T follicular helper cell (primary cell): Measurements from ENCODE around the gene ZNF556.
"Not testable (repeated sequence)": the region's sequence is repeated elsewhere in the genome, so short reads cannot be mapped to it uniquely, and the experiment has no call there.

Experiments used
- DNase-seq: peaks from one replicate; pipeline ENCODE4 v3.0.0-alpha.2; 2020; ENCODE audit warnings: low read depth

The ZNF556 gene

DNA sequence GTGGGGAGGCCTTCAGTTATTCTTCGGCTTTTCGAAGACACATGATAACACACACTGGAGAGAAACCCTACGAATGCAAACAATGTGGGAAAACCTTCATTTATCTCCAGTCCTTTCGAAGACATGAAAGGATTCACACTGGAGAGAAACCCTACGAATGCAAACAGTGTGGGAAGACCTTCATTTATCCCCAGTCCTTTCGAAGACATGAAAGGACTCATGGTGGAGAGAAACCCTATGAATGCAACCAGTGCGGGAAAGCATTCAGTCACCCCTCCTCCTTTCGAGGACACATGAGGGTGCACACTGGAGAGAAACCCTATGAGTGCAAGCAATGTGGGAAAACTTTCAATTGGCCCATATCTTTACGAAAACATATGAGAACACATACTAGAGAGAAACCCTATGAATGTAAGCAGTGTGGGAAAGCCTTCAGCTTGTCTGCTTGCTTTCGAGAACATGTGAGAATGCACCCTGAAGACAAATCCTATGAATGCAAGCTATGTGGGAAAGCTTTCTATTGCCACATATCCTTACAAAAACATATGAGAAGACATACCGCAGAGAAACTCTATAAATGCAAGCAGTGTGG is 14.0 kb upstream of the ZNF556 start:
- DNase-seq, result no peak

DNA sequence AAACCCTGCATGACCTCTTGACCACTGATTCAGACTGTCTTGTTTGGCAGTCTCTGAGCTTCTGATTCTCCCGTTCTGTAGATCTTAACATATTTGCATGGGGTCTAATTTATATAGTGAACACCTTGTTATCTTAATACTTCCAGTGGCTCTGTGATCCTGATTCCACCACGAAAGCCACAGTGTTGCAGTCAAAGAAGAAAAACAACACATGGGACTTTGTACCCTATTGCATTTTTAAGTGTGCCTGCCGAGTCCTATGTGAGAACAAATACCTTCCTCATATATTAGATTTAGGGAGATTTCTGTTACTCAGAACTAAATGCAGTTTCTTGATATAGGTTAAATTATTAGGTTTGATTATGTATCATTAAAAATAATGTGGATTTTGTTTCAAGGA is 12.3 kb upstream of the ZNF556 start:
- DNase-seq, result no peak

DNA sequence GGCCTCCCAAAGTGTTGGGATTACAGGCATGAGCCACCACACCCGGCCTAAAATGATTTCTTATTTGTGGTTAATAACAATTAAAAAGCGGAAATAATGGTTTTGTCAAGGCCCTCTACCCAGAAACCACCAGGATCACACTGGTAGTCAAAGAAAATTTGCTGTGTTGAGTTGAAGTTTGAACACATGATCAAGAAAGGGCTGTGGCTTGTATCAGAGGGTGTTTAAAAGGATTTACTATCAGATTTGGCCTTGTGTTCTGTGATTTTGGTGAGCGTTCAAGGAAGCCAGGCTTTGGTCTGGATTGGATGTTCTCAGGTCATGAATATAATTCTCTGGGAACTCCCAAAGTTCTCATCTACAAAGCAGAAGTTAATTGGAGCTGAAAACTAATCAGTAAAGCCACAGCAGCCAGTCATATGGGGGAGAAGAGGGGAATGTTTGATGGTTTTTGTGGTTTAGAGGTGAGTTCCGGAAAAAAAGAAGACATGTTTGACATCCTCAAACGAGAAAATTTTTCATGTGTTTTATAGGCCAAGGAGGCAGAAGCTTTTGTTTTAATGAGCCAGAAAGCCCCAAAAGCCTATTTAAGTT is 10.6 kb upstream of the ZNF556 start:
- DNase-seq, result no peak

DNA sequence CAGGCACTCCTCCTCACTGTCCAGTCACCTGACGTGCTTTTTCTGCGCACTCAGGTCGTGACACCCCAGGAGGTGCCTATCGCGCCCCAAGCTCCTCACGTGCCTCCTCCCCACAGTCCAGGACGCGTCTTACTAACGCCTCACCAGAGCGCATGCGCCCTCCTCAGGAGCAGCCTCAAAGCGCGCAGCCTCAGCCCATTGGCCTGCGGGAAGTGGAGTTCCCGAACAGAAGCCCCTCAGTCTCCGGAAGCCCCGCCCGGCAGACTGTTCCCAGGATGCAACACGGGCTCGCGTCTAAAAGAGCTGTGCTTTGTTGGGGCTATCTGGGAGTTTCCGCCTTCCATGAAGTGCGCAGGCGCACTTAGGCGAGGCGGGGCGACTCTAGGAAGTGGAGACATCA is 8.3 kb upstream of the ZNF556 start:
- DNase-seq, result no peak

DNA sequence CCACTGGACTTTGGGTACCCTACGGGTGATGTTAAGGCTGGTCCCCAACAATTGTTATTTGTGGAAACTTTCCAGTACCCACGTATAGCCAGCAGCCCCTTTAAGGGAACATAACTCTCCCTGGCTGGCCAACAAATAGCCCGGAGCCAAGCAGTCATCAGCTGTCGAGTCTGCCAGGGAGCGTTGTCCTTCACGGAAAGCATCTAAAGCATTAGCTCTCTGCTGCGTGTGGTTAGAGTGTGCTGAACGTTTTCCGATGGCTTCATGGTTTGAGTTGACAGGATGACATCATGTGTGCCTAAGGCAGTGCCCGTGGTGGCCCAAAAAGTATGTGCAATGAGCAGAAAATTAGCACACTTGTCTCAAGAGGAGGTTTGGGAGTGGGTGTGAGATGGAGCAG is 3.3 kb upstream of the ZNF556 start:
- DNase-seq, result no peak

DNA sequence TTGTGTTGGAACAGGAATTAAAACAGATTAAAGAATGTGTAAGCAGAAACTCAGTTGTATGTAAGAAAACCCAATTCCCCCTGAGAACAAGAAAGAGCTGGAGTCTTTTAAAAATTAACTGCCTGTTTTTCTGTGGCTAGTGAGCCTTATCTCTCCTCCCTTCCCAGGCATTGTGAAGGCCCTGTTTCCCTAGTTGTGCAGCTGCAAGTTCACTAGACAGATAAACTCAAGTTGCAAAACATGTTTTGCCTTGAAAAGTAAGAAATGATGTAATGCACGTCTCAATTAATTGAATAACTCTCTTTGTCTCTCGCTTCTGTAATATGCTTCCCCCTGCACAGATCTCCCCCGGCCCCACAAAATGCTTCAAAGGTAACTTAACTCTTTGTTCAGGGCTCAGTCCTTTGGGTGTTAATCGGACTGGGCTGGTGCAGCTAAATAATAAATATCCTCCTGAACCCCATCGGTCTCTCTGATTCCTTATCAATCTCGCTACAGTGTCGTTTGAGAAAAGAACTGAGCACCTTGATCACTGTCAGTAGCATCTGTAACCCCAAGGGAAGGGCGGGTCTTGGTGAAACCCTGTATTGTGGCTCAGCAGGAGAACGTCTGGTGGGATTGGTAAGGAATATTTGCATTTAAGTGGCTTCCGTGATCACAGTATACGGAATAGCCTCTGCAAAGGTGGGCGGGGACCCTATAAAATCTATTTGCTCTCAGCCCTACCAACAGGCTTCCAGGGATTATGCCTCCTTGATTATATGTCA is 1.6 kb upstream of the ZNF556 start:
- DNase-seq, result no peak

DNA sequence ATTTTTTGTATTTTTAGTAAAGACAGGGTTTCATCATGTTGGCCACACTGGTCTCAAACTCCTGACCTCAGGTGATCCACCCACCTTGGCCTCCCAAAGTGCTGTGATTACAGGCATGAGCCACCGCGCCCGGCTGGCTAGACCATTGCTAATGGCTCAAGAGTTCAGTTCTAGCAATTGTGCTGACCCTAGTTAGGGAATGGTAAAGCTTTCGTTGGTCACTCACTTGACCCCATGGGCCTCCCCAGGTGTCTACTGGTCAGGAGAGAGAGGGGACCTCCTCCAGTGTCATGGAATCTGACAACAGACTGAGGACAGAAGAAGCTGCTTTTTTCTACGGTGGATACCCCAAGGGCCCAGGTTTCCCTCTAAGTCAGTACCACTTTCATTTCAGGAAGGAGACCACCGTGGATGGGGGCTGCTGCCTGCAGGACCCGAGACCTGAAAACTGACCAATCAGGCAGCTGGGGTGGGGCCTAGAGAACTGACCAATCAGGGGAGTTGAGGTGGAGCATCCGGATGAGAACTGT is 575 bp upstream of the ZNF556 start:
- no peak for DNase-seq

DNA sequence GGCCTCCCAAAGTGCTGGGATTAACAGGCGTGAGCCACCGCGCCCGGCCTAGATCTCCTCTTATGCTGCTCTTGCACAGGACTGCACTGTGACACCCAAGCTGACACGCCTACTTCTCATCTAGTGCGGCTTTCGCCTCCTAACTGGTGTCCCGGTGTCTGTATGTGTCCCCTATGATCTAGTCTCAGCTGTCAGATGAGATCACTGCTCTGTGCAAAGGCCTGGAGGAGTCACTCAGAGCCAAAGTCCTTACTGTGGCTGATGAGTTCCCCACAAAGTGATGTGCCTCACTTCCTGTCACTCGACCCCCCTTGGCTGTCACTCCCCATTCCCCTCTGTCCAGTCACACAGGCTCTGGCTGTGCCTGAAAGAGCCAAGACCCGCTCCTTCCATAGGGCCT is 2.5 kb downstream of the ZNF556 start:
- no peak for DNase-seq

DNA sequence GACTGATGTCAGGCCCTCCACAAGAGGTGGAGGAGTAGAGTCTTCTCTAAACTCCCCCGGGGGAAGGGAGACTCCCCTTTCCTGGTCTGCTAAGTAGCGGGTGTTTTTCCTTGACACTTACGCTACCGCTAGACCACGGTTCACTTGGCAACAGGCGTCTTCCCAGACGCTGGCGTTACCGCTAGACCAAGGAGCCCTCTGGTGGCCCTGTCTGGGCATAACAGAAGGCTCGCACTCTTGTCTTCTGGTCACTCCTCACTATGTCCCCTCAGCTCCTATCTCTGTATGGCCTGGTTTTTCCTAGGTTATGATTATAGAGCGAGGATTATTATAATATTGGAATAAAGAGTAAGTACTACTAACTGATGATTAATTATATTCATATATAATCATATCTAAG is 5.0 kb downstream of the ZNF556 start:
- DNase-seq, result not testable (repeated sequence)

DNA sequence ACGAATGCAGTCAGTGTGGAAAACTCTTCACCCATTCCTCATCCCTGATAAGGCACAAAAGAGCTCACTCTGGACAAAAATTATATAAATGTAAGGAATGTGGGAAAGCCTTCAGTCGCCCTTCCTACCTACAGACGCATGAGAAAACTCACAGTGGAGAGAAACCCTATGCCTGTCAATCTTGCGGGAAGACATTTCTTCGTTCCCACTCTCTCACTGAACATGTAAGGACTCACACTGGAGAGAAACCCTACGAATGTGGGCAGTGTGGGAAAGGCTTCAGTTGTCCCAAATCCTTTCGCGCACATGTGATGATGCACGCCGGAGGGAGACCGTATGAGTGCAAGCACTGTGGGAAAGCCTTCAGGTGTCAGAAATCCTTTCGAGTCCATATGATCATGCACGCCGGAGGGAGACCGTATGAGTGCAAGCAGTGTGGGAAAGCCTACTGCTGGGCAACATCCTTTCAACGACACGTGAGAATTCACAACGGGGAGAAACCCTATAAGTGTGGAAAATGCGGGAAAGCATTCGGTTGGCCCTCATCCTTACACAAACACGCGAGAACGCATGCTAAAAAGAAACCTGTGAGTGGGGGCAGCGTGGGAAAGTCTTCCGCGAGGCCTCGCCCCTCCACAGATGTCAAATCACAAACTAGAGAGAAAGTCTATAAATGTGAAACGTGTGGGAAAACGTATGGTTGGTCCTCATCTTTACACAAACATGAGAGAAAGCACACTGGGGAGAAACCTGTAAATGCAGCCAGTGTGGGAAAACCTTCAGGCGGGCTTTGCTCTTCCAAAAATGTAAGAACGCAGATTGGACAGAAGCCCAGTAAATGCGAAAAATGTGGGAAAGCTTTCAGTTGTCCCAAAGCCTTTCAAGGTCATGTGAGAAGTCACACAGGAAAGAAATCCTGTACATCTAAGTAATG is 10.5 kb downstream of the ZNF556 start:
- DNase-seq, result no peak

DNA sequence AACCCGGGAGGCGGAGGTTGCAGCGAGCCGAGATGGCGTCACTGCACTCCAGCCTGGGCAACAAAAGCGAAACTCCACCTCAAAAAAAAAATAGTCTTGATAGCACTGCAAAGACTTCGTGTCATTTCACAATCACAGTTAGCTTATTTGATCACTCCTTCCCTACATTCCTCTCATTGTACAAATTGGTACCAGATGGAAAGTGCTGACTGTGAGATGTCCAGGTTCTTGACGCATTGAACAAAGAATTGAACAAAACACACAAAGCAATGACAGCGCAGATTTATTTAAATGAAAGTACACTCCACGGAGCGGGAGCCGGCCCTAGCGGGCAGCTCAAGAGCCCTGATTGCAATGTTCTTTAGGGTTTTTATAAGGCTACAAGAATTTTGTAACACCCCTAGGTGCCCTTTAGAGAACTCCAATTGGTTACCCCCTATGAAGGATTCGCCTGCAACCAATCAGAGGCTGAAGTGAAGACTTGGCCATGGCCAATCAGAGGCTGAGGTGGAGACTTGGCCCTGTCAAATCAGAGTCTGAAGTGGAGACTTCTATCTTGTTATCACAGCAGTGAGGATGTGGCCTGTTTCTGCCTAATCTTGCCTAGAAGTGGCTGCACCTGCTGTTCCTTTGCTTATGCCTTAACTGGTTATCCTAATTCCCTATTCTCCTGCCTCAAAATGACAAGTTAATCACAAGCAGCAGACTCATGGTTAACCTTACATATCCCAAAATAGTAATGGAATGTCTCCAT is 16.7 kb downstream of the ZNF556 start:
- DNase-seq, result no peak

DNA sequence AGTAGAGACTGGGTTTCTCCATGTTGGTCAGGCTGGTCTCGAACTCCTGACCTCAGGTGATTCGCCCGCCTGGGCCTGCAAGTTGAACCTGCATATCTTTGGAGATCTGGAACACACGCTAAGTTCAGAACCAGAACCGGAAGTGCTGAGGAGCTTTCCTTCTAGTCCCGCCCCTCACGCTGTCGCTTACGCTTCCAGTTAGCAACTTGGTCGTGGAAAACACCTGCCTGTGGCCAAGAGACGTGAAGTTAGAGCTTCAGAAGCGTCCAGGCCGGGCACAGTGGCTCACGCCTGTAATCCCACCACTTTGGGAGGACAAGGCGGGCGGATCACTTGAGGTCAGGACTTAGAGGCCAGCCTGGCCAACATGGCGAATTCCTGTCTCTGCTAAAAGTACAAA is 18.6 kb downstream of the ZNF556 start:
- no peak for DNase-seq

DNA sequence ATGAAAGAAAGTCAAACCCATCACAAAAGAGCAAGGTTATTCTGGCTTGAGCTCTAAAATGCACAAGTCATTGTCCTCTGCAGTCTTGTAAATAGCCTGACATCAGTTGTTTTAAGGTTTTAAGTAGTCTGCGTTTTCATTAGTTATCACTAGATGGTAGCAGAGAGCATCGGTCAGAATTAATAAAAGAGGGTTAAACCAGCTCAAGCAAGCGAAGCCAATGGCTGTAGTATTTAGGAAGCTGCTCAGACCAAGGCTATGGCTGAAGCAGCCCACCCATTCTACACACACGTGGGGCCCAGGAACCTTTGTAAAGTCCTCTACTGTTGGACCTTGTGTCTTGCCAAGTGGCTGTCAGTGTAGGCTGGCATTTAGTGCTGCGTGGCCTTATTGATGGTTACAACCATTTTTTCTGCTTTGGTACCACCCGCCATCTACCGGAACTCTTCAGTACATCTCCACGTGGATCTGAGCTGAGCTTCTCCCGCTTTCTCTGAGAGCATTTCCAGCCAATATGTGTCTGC is 20.3 kb downstream of the ZNF556 start:
- DNase-seq, result no peak

DNA sequence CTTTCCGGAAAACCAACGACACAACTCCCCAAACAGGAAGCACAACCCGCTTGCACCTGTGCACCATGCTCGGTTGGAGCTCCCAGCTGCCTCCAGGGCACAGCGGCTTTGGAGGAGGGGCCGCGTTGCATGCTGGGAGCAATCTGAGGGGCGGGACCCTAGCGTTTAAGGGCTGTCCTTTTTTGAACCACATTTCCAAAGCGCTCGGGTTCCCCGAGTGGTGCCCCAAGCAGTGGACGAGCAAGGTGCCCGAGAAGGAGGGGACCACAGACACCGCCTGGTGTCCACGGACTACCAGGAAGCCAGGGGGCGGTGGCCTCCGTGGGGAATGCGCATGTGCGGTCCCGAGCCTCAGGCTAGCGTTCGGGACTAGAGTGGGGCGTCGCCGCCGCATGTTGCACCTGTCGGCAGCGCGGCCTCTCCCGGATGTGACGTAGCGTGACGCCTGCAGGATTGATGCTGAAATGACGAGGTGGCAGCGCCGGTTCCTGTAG is 21.6 kb downstream of the ZNF556 start:
- peak; percentile 26 for DNase-seq

DNA sequence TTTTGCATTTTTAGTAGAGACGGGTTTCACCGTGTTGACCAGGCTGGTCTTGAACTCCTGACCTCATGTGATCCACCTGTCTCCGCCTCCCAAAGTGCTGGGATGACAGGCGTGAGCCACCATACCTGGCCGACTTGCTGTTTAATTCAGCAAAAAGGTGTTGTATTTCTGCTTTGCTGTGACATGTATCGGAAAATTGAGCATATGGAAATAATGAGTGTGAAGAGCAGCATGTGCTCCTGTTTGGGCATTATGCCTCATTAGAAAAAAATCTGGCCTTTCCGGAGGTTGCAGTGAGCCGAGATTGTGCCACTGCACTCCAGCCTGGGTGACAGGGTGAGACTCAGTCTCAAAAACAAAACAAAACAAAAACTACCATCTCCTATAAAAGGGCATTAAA is 23.4 kb downstream of the ZNF556 start:
- not testable (repeated sequence) for DNase-seq

DNA sequence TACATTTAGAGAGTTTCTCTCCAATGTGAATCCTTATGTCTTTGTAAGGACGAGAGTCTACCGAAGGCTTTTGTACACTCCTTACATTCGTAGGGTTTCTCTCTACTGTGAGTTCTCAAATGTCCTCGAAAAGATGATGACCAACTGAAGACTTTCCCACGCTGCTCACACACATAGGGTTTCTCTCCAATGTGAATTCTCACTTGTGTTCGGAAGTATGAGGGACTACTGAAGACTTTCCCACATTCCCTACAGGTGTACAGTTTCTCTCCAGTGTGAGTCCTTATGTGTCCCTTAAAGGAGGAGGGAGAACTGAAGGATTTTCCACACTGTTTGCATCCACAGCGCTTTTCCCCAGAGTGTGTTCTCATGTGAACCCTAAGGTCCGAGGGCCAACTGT is 29.6 kb downstream of the ZNF556 start:
- no peak for DNase-seq

DNA sequence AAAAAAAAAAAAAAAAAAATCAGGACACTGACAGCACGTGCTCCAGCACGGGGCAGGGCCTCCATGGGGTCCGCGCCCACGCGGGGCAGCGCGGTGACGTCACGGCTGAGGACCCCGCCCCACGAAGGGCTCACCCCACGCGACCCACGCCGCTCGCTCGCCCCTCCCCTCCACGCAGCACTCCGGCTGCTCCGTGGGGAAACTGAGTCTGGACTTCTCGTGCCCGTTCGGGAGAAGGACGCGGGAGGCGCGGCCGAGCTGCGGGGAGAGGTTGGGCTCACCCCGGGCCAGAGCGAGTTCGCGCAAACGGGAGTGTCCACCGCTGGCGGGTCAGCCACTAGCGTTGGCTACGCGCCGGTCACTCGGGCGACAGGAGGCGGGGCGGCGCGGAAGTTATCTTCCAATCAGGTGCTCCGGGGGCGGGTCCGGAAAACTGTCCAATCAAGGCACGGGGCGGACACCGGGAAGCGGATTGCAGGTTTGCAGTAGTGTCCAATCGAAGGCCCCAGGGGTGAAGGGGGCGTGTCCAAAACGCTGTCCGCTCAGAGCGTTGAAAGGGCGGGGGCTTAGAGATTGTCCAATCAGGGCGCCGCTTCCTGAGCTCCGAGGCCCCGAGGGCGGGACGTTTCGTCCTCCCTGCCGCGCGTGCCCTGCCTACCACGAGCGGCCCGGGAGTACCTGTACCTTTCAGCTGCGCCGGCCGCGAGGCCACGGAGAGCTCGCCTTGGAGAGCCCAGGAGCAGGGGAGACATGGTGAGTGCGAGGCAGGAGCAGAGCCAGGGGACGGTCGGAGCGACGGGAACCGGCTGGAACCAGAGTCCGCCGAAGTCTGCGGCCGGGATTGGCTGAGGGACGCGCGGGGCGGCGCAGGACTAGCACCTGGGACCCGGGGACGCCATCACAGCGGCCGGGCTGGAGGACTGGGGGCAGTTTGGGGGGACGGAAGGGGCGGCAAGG is 33.4 kb downstream of the ZNF556 start, which contains the start of gene ZNF57:
Gene ZNF57 (plus strand): TSS at position 633 of the 957 bp plus-strand sequence. CDS start 118 bp downstream, at position 751.
- DNase-seq, result peak; percentile 95

DNA sequence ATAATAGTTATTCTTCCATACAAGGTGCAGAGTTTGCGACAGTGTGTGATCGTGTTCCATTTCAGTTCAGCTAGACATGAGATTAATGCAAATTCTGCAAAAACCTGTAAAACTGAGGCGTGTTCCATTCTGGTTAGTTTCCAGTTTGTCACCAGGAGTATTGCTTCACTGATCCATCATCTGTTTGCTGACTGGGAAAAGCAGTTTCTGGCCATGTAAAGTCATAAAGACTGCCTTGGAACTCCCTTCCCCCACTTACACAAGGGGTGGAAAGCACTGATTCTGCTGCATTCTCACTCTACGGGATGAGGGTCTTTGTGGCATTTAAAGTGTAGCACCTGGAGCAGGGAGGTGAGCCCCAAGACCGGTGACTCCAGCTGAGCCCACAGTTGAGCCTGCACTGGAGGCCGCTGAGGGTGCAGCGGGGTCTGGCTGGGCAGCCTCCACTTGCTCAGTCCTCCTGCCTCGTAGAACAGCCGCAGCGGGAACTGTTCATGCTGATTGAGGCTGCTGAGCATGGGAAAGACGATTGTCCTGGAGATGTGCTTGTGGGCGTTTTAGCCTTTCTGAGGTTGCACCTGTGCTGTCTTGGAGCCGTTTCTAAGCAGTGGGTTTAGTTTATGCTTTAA is 35.6 kb downstream of the ZNF556 start:
- DNase-seq, result no peak

DNA sequence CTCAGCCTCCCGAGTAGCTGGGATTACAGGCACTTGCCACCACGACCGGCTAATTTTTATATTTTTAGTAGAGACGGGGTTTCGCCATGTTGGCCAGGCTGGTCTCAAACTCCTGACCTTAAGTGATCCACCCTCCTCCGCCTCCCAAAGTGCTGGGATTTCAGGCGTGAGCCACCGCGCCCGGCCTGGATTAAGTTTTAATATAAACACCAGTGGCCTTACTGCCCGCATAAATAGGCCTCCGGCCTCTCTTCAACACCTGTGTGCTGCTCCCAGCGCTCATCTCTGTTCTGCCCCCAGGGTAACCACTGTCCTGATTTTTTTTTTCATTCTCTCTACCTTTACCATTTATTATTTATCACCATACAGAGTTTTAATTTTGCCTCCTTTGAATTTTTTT is 36.2 kb downstream of the ZNF556 start:
- DNase-seq, result not testable (repeated sequence)
